ENCODE data around the gene CWF19L1.

The CWF19L1 gene

GRCh38 chr10:100254191-100254590 lies 13.2 kb downstream of the CWF19L1 start:
- DNase-seq (ENCODE audit: low read depth, low spot score): no peak

GRCh38 chr10:100253041-100253440 lies 14.4 kb downstream of the CWF19L1 start:
- no peak overlapping the region for H3K27ac ChIP-seq

More at GRCh38 chr10:100254191-100254590, 13.2 kb downstream of the CWF19L1 start:
- H3K27ac ChIP-seq: no peak overlapping the region

GRCh38 chr10:100248820-100249219 lies 18.6 kb downstream of the CWF19L1 start:
- no peak overlapping the region for H3K27ac ChIP-seq
- DNase-seq (ENCODE audit: low read depth, low spot score): no peak

More at GRCh38 chr10:100253041-100253440, 14.4 kb downstream of the CWF19L1 start:
- DNase-seq (ENCODE audit: low read depth, low spot score): no peak

GRCh38 chr10:100245484-100246220 lies 21.8 kb downstream of the CWF19L1 start:
- no peak for DNase-seq (ENCODE audit: low read depth, low spot score)
- no peak overlapping the region for H3K27ac ChIP-seq

GRCh38 chr10:100239851-100240250 lies 27.6 kb downstream of the CWF19L1 start:
- no peak overlapping the region for H3K27ac ChIP-seq
- no peak for DNase-seq (ENCODE audit: low read depth, low spot score)

- H3K27ac ChIP-seq: no peak overlapping the region
- DNase-seq (ENCODE audit: low read depth, low spot score): no peak
These were observed 29.0 kb downstream of the CWF19L1 start for GRCh38 chr10:100238429-100238828.

GRCh38 chr10:100232101-100232500 lies 35.3 kb downstream of the CWF19L1 start:
- no peak for DNase-seq (ENCODE audit: low read depth, low spot score)
- no peak overlapping the region for H3K27ac ChIP-seq

GRCh38 chr10:100229819-100230422 lies 37.5 kb downstream of the CWF19L1 start:
- no peak for DNase-seq (ENCODE audit: low read depth, low spot score)
- H3K27ac ChIP-seq: peak overlapping the region; percentile 58

GRCh38 chr10:100223879-100224278 lies 43.6 kb downstream of the CWF19L1 start:
- no peak overlapping the region for H3K27ac ChIP-seq
- no peak for DNase-seq (ENCODE audit: low read depth, low spot score)

- DNase-seq (ENCODE audit: low read depth, low spot score): no peak
- H3K27ac ChIP-seq: no peak overlapping the region
These were observed 44.9 kb downstream of the CWF19L1 start for GRCh38 chr10:100222529-100222928.

- DNase-seq (ENCODE audit: low read depth, low spot score): no peak
- H3K27ac ChIP-seq: no peak overlapping the region
These were observed 51.4 kb downstream of the CWF19L1 start for GRCh38 chr10:100216006-100216405.

GRCh38 chr10:100209303-100209702 lies 58.1 kb downstream of the CWF19L1 start:
- H3K27ac ChIP-seq: no peak overlapping the region
- DNase-seq (ENCODE audit: low read depth, low spot score): no peak

GRCh38 chr10:100208276-100208675 lies 59.2 kb downstream of the CWF19L1 start:
- DNase-seq (ENCODE audit: low read depth, low spot score): no peak
- H3K27ac ChIP-seq: no peak overlapping the region

- no peak overlapping the region for H3K27ac ChIP-seq
- no peak for DNase-seq (ENCODE audit: low read depth, low spot score)
These were observed 63.1 kb downstream of the CWF19L1 start for GRCh38 chr10:100204370-100204769.

- no peak overlapping the region for H3K27ac ChIP-seq
- DNase-seq (ENCODE audit: low read depth, low spot score): no peak
These were observed 65.9 kb downstream of the CWF19L1 start for GRCh38 chr10:100201549-100201948.

- DNase-seq (ENCODE audit: low read depth, low spot score): no peak
- no peak overlapping the region for H3K27ac ChIP-seq
These were observed 72.7 kb downstream of the CWF19L1 start for GRCh38 chr10:100194711-100195110.

- DNase-seq (ENCODE audit: low read depth, low spot score): no peak
- H3K27ac ChIP-seq: no peak overlapping the region
These were observed 75.1 kb downstream of the CWF19L1 start for GRCh38 chr10:100192350-100192749.

GRCh38 chr10:100186253-100187212 lies 80.9 kb downstream of the CWF19L1 start:
- DNase-seq (ENCODE audit: low read depth, low spot score): no peak
- H3K27ac ChIP-seq: peak overlapping the region; percentile 67

GRCh38 chr10:100185364-100186252 lies 81.8 kb downstream of the CWF19L1 start, which contains the start of gene ERLIN1:
Gene ERLIN1 (minus strand): TSS chr10:100186029. CDS start chr10:100185626, 403 bp downstream.
- DNase-seq (ENCODE audit: low read depth, low spot score): peak; percentile 26
- peak within 1 kb of the TSS; percentile 67 for H3K27ac ChIP-seq

- H3K27ac ChIP-seq: peak overlapping the region; percentile 67
- DNase-seq (ENCODE audit: low read depth, low spot score): no peak
These were observed 82.6 kb downstream of the CWF19L1 start for GRCh38 chr10:100184840-100185239.
